Endothelial cell (in vitro differentiated cells): ENCODE measurements around the gene H6PD. TPM values are rescaled to one million over a fixed set of nuclear protein-coding genes. Genes with fewer than 3 reads are reported as not detected.

Experiments
- DNase-seq: peaks from one replicate; pipeline ENCODE4 v3.0.0; 2021; ENCODE audit warnings: low spot score
- H3K27ac Mint-ChIP-seq: one replicate; pipeline ENCODE4 v1.8.0; 2021; ENCODE audit warnings: mixed read lengths, inconsistent platforms; ENCODE audit not compliant: unreplicated experiment
- H3K27me3 Mint-ChIP-seq: one replicate; pipeline ENCODE4 v1.8.0; 2021; ENCODE audit warnings: mild to moderate bottlenecking, moderate library complexity, mixed read lengths, inconsistent platforms; ENCODE audit not compliant: unreplicated experiment
- H3K36me3 Mint-ChIP-seq: one replicate; pipeline ENCODE4 v1.8.0; 2021; ENCODE audit warnings: mild to moderate bottlenecking, low read depth, mixed read lengths, inconsistent platforms; ENCODE audit not compliant: unreplicated experiment
- H3K4me1 Mint-ChIP-seq: one replicate; pipeline ENCODE4 v1.8.0; 2021; ENCODE audit warnings: mild to moderate bottlenecking, mixed read lengths, inconsistent platforms; ENCODE audit not compliant: unreplicated experiment
- H3K4me3 Mint-ChIP-seq: one replicate; pipeline ENCODE4 v1.8.0; 2021; ENCODE audit warnings: mild to moderate bottlenecking, mixed read lengths, inconsistent platforms; ENCODE audit not compliant: unreplicated experiment
- H3K9me3 Mint-ChIP-seq: one replicate; pipeline ENCODE4 v1.8.0; 2021; ENCODE audit warnings: mixed read lengths, inconsistent platforms; ENCODE audit not compliant: unreplicated experiment
- total RNA-seq: library from RNA; stranded (reverse); fragmentation: NEBNext Ultra II Directional; extraction: Animal tissue kit (Norgen Biotek cat#: 25700); gene quantifications from one replicate; pipeline ENCODE4 v1.2.1, GENCODE V29; 2021; ENCODE audit not compliant: unreplicated experiment
- TF ChIP-seq, protein P1 (sequence below): fragments of 200-600 bp; sonication (generic); IDR thresholded peaks from one replicate; pipeline ENCODE4 v1.5.0; 2021; ENCODE audit warnings: antibody characterized with exemption; ENCODE audit not compliant: unreplicated experiment

Gene H6PD
- total RNA-seq, 1 donor from 2014 or later = 18.6 TPM

DNA sequence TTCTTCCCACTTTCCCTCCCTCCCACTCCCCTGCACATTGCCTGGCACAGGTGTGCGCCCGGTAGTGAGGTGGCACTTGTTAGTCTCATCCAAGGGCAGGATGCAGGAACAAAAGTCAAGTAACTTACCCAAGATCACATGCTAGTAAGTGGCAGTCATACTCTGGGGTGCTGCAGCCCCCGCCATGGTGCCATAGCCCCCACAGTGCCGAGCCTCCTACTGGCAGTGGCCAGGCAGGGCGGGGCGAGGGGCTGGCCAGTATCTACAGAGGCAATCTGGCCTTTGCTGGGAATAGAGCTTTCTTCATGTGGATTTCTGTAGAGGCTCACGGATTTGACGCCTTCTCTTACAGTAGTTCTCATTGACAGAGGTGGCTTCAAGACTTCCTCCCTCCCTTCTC is 26.9 kb downstream of the H6PD start:
- H3K27ac Mint-ChIP-seq = no peak overlapping the region
- no peak overlapping the region for H3K4me3 Mint-ChIP-seq
- no peak for DNase-seq
- no peaks in the 10 kb centered on the region for H3K9me3 Mint-ChIP-seq
- TF ChIP-seq, protein P1, sequence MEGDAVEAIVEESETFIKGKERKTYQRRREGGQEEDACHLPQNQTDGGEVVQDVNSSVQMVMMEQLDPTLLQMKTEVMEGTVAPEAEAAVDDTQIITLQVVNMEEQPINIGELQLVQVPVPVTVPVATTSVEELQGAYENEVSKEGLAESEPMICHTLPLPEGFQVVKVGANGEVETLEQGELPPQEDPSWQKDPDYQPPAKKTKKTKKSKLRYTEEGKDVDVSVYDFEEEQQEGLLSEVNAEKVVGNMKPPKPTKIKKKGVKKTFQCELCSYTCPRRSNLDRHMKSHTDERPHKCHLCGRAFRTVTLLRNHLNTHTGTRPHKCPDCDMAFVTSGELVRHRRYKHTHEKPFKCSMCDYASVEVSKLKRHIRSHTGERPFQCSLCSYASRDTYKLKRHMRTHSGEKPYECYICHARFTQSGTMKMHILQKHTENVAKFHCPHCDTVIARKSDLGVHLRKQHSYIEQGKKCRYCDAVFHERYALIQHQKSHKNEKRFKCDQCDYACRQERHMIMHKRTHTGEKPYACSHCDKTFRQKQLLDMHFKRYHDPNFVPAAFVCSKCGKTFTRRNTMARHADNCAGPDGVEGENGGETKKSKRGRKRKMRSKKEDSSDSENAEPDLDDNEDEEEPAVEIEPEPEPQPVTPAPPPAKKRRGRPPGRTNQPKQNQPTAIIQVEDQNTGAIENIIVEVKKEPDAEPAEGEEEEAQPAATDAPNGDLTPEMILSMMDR = no peak
- no peaks in the 10 kb centered on the region for H3K4me1 Mint-ChIP-seq
- peaks cover 9% of the 10 kb centered on the region for H3K36me3 Mint-ChIP-seq
- H3K27me3 Mint-ChIP-seq = peaks cover 16% of the 10 kb centered on the region

DNA sequence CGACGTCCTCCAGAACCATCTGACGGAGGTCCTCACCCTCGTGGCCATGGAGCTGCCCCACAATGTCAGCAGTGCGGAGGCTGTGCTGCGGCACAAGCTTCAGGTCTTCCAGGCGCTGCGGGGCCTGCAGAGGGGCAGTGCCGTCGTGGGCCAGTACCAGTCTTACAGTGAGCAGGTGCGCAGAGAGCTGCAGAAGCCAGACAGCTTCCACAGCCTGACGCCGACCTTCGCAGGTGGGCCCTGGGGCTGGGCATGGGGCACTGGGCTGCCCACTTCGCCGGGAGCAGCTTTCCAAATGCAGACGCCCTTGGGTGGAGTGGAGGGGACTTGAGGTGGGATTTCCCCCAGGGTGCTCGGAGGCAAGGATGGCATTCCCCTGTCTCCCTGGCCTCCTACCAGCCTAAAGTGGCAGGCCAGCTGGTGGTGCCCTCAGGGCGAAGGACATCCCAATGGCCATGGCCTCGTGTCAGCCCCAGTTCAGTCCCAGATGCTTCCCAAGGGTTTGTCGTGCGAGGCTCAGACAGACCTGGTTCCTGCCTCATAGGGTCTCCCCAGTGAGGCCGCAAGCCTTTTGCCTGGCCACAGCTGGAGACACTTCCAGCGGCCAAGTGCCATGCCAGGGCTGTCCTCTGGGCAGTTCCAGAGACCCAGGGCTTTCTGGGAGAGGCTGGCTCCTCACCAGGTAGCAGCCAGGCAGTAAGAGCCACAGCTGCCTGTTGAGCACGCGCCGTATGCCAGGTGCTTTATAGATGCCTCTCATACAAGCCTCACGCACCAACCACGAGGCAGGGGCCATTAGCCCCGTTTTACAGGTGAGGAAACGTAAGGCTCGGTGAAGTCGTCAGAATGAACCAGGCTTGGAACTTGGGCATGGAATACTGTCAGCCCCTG is 27.8 kb downstream of the H6PD start:
- Mint-ChIP-seq H3K36me3 (peaks cover 9% of the 10 kb centered on the region), H3K4me1 (peaks cover 2% of the 10 kb centered on the region), H3K4me3 (no peak overlapping the region), H3K27ac (no peak overlapping the region), H3K27me3 (peaks cover 18% of the 10 kb centered on the region), H3K9me3 (no peaks in the 10 kb centered on the region)
- TF ChIP-seq, protein P1 = no peak
- no peak for DNase-seq

DNA sequence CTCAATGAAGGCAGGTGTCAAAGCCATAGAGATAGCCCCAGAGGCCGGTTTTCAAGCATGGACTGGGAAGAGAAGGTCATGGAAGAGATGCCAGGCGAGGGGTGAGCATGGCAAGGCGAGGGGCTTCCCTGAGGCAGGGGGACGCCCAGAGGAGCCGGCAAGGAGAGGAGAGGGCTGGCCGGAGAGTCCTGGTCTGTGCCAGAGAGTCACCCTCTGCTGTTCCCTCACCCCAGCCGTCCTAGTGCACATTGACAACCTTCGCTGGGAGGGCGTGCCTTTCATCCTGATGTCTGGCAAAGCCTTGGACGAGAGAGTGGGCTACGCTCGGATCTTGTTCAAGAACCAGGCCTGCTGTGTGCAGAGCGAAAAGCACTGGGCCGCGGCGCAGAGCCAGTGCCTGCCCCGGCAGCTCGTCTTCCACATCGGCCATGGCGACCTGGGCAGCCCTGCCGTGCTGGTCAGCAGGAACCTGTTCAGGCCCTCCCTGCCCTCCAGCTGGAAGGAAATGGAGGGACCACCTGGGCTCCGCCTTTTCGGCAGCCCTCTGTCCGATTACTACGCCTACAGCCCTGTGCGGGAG is 28.8 kb downstream of the H6PD start:
- Mint-ChIP-seq H3K27ac (no peak overlapping the region), H3K9me3 (no peaks in the 10 kb centered on the region), H3K27me3 (peaks cover 18% of the 10 kb centered on the region), H3K4me1 (peaks cover 6% of the 10 kb centered on the region), H3K36me3 (peaks cover 9% of the 10 kb centered on the region), H3K4me3 (no peak overlapping the region)
- no peak for DNase-seq
- TF ChIP-seq, protein P1 = no peak

- H3K9me3 Mint-ChIP-seq = no peaks in the 10 kb centered on the region
- H3K27me3 Mint-ChIP-seq = peaks cover 15% of the 10 kb centered on the region
- H3K4me3 Mint-ChIP-seq = no peak overlapping the region
- H3K36me3 Mint-ChIP-seq = peaks cover 4% of the 10 kb centered on the region
- no peak for DNase-seq
- no peak overlapping the region for H3K27ac Mint-ChIP-seq
- TF ChIP-seq, protein P1 = no peak
- H3K4me1 Mint-ChIP-seq = peaks cover 6% of the 10 kb centered on the region
These were observed 29.7 kb downstream of the H6PD start for GRCh38 chr1:9263984-9264872.
